GM21526 (cell line): ENCODE measurements around the gene RFC2.

Experiments used
- ATAC-seq: cut with Tn5 transposase; IDR thresholded peaks from one replicate; pipeline ENCODE4 v1.9.1; 2021; ENCODE audit warnings: moderate library complexity; ENCODE audit not compliant: unreplicated experiment, low FRiP score

Gene RFC2

DNA sequence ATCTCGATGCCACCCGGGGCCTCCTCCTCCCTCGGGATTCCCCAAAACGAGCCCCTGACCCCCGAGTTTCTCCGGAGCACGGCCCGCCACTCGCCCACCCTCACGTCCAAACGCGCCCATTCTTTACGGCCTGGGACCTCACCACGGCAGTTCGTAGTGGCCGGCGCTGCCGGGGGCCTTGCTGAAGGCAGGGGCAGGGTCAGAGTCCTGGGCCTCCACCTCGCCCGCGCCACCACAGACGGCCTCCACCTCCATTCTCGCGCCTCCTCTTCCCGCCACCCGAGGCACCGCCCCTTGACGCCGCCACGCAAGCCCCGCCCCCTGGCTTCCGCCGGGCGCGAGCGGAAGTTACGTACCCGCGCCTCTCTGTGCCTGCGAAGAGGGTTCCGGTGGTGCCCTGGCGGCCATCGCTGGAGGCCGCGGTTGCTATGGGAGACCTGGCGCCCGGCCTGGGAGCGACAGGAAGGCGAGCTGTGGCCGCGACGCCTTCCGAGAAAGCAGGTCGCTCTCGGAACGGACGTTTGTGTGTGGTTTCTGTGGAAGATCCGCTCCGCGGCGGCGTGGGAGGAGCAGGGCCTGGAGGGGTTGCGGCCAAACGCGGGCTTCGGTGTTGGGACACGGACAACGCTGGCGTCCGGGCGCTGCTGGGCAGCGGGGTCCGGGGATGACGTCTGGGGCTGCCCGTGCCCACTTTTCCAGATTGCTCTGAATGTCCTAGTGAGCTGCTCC is at the start of gene RFC2:
Gene RFC2, minus strand, starts transcription at position 271 of the 729 bp plus-strand sequence. Its CDS starts 16 bp downstream, at position 255.
- ATAC-seq, result peak; percentile 84

DNA sequence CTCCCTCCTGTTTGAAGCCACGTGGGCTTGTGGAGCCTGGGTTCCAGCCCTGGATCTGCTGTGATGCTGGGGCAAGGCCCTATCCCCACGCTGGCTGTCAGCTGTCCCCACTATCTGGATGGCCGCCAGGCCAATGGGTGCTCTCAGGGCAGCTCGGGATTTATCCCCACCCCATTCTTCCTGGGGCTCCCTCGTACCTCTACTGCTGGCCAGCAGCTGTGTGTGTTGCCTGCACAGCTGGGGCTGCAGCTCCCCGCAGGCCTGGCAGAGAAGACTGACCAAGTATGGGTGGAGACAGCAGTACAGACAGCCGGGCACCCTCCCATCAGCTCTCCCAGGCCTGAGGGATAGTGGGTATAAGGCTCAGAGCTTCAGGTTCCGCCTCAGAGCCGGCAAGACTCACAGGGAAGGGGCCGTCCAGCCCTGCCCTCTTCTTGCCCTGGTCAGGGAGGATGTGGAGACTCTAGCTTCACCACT is 48.6 kb upstream of the RFC2 start:
- ATAC-seq, result no peak

DNA sequence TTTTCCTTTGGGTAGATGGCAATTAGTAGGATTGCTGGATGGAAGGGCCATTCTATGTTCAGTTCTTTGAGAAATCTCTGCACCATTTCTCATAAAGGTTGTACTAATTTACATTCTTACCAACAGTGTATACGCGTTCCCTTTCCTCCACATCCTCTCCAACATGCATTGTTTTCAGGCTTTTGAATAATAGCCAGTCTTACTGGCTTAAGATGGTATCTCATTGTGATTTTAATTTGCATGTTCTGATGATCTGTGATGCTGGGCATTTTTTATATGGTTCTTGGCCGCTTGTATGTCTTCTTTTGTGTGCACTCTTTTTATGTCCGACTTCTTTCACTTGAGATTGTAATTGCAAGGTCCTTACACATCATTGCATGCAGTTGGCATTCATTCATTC is 46.7 kb upstream of the RFC2 start:
- no peak for ATAC-seq

DNA sequence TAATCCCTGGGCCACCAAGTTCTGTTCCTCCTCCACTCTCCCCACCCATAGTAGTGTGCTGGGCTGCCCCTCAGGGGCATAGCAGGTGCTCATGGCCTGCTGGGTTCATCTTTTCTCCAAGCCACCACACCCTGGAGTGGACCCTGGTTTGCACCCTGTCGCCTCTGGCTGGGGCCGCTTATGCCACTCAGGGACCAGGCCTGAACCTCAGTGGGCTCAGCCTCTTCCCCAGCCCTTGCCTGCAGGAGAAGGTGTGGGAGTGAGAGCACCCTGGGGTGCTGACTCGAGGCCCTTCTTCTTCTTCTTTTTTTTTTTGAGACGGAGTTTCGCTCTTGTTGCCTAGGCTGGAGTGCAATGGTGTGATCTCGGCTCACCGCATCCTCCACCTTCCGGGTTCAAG is 45.2 kb upstream of the RFC2 start:
- ATAC-seq, result no peak

DNA sequence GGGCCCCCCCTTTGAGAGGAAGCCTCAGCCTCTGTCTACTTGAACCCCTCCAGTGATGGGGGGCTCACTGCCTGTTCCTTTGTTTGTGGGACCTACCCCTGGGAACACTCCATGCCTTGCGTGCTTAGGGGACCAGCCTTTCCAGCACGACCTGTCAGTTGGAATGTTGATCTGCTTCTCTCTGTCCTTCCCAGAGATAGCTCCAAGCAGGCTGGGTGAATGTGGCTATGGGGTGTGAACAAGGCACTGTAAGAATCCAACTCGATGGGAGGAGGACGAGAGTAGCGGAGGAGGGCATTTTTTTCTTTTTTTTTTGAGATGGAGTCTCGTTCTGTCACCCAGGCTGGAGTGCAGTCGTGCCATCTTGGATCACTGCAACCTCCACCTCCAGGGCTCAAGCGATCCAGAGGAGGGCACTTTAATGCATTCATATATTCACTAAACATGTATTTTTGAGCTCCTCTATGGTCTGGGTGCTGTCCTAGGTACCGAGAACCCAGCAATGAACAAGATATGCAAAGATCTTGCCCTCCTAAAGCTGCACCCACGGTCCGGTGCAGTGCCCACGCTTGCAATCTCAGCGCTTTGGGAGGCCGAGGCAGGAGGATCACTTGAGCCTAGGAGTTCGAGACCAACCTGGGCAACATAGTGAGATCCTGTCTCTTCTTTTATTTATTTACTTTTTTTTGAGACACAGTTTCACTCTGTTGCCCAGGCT is 43.5 kb upstream of the RFC2 start:
- ATAC-seq, result no peak

DNA sequence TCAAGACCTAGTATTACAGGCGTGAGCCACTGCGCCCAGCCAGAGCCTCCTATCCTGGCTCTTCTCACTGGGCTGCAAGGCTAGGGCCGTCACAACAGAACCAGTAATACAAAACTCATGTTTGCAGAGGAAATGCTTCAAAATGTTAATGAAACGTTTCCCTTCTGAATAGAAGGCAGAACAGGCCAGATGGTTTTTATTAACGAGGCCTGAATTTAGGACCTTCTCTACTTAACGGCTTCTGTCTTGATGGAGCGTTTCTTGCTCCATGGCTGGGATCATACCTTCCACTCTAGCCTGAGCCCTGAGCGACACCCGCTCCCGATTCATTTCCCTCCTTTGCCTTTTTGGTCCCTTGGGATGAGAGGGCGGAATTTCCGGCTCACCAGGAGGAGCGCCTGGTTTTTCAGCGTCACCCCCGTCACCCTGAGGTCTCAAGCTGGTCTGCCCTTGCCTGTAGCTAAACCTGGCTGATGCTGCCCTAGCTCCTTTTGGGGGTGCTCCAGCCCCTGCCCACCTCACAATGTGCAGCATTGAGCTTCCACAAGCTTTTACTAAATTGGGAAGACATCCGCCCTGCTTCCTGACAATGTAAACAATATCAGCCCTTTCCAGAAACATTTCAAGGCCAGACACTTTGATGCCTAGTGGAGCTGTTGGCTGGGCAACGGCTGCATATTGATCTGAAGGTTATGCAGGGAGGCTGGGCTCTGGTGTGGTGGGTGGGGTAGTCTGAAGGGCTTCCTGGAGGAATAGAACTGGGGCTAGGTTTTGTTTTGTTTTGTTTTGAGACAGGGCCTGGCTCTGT is 40.2 kb upstream of the RFC2 start:
- no peak for ATAC-seq

DNA sequence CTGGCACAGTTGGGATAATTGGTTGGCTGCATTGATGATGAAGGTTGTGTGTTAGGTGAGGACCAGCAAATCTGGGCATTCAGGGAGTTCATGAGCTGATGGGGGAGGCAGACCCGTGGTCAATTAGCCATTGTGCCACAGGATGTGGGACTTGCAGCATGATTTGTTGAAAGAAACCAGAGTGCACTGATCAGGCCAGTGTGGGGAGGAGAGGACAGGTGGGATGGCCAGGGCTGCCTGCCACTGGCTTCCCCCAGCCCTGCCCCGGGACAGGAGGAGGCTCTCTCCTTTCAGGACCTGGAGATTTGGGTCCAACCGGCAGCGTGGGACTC is 39.3 kb upstream of the RFC2 start:
- no peak for ATAC-seq

DNA sequence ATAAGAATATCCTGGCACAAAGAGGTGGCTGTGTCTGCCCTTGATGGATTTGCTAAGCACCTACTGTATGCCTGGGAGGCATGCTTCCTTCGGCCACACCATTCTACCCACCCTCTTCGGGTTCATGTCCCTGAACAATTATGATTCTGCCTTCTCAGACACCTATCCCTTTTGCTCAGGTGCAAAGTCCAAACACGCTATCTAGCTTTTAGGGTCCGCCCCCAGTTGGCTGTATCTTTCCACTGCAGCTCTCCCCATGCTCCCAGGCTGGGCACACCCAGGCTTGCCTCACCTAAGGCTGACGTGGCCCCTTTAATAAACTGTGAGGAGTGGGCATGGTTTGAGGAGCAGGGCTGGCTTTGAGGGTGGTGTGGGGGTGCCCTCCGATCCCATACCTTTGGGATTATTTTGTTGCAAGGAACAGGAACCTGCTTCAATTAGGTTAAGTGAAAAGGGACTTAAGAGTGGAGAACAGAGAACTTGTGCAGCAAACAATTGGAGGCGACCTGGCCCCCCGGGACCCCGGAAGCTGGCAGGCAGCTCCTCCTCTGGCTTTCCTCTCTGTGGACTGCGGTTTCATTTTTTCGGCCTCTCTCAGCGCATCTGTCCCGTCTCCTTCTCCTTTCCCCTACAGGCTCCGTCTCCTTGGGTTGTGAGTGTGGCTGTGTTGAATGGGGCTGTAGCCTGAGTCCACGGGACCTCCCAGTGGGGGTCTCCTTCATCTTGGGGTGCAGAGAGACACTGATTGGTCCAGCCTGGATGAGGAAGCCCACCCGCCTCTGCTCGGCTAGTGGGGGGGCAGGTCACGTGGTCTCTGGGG is 38.8 kb upstream of the RFC2 start:
- ATAC-seq, result no peak

DNA sequence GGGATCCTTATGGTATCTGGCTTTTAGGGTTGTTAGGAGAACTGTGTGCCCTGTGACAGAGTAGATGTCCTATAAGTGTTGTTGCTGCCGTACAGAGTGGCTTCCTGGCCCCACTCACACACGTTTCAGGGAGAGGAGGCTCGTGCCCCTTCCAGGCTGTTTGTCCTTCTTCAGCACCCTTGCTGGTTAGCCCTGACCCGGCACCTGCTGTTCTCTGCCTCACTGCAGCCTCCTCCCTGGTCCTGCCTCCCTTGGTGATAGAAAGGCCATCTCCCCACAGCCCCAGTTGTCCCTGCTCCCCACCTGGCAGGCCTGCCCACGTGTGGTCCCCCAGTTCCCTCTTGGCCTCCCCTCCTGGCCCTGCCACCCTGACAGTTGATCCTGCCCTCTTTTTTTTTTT is 37.3 kb upstream of the RFC2 start:
- no peak for ATAC-seq

DNA sequence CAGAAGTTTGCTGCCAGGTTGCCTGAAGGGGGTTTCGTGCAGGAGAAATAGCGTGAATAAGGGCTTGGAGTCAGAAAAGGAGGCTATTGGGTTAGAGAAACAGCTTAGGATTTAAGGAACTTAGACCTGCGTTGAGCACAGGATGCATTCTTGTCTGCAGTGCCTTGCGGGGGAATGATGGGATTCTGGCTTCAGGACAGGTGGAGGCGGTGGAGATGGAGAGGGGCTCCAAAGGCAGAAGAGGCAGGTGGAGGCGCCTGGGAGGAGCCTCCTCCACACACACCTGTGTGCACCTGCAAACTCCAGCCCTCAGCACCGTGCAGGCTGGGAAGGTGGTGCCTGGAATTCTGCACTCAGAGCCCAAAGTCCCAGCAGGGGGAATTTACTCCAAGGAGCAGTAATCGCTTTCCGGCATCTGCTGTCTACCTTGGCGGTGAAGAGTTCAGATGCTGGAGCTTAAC is 36.8 kb upstream of the RFC2 start:
- ATAC-seq, result no peak

DNA sequence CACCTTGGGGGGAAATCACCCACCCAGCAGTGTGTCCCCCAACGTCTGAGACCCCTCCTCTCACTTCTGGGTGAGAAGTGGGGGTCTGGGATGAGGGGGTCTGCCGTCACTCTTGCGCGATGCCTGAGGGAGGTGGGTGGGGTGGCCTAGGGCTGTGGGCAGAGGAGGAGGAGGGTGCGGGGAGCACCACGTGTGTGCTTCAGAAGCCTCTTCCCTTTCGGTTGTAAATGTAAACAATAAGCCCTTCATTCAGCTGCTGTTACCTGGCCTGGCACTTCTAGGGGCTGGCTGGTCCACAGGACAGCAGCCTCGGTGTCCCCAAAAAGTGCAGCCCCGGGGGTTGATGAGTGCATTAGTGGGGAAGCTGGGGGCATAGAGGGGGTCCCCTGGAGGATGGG is 36.4 kb upstream of the RFC2 start:
- ATAC-seq, result no peak

DNA sequence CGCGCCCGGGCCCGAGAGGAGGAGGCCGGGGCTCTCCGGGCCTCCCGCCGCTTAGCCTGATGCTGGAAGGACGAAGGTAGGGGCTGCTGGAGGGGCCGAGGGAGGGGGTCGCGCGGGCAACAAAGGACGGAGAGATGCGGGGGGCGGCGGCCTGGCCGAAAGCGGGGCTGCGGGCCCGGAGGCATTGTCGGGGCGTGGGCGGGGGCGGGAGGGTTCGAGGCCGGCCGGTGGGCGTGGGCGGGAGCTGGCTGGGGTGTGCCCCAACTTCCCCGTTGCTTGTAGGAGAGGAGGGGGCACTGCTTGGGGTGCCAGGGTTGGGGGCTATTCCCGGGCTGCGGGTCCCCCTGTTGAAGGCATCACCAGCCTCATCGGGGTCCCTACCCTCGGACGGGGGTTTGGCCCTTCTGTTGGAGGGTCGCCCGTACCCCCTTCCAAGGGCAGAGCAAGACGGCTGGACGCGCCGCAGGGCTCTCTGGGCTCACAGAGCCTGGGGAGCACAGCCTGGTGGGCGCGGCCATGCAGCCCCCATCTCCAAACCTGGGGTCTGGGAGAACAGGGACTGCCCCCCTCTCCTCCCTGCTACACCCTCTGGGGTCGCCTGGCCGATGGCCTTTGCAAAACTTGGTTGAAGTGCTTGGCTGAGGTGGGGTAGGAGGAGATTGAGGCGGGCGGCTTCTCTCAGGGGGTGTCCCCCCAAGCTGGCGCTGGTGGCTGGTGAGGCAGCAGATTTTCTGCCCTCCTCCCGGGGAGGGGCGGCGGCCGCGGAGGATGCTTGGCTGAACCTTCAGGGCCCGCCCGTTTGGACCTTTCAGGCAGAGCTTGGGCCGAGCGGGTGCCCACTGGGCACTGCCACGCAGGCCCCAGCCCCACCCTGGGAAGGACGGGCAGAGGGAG is 35.7 kb upstream of the RFC2 start:
- ATAC-seq, result no peak

DNA sequence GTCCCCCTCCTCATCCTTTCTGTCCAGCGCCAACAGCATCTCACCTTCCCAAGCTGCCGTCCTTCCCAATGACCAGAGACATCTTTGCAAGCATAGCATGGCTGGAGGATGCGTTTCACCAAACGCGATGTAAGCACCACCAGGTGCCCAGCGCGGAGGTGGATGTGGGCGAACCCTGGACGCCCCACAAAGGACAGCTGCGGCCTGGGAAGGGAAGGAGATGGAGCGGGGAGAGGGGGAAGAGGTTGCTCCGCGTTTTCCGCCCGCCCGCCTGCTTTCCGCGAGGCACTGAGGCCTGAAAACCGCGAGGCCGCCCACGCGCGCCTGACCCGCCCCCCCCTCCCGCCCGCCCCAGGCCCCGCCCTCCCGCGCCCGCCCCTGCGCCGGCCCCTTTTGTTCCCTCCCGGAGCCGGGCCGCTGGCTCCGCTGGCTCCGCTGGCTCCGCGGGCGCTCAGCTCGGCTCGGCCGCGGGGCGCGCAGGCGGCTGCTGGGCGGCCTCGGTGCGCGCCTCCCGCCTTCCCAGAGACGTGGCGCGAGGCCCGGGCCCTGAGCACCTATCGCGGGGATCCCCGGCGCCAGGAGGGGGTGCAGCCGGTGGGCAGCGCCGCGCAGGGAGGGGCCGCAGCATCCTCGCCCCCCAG is 34.9 kb upstream of the RFC2 start, which contains the start of gene CLIP2:
Gene CLIP2, plus strand, starts transcription at position 390 of the 641 bp plus-strand sequence. CDS start 28,140 bp downstream, outside the sequence.
- peak; percentile 46 for ATAC-seq

DNA sequence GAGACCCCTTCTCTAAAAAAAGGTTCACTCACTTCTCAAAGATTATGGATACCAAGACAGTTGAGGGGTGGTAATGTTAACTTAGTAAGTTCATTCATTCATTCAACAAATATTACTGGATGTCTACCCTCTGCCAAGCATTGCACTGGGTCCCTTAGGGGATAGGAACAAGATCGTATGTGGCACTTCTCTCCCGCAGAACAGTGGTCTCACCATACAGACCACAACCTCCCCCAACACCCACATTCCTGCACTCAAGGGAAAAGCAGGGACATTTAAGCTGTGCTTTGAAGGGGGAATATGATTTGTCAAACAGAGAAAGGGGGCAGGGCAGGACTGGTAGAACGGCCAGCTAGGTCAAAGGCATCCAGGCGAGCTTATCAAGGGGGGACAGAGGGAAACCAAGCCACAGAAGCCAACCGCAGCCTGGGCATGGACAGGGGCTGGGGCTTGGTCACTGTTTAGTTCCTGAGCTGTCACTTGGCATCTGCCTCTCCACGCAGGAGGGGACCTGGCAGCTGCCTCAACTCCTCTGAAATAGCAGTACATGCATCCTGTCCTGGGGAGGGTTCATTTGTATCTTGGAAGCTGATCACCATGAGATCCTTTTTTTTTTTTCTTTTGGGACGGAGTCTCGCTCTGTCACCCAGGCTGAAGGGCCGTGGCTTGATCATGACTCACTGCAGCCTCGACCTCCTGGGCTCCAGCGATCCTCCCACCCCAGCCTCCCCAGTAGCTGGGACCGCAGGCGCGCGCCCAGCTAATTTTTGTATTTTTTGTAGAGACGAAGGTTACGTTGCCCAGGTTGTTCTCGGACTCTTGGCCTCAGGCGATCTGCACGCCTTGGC is 34.1 kb upstream of the RFC2 start:
- no peak for ATAC-seq

DNA sequence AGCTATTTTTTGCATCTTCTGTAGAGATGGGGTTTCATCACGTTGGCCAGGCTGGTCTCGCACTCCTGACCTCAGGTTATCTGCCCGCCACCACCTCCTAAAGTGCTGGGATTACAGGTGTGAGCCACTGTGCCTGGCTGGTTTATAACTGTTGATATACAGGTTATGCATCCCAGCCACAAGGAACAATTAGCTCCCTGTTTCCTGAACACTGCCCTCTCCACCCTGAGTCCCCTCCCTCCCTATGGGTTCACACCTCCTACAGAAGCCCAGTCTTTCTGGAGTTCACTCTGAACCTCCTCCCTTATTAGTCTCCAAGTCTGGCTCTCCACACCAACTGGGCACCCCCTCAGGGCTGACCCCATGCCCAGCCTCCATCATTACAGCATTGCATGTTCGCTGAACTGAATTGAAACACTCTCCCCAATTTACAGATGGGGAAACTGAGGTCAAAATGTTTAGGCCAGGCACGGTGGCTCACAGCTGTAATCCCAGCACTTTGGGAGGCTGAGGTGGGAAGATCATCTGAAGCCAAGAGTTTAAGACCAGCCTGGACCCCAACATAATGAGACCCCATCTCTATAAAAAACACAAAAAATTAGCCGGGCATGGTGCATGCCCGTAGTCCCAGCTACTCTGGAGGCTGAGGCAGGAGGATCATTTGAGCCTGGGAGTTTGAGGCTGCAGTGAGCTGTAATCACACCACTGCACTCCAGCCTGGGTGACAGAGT is 33.3 kb upstream of the RFC2 start:
- no peak for ATAC-seq

DNA sequence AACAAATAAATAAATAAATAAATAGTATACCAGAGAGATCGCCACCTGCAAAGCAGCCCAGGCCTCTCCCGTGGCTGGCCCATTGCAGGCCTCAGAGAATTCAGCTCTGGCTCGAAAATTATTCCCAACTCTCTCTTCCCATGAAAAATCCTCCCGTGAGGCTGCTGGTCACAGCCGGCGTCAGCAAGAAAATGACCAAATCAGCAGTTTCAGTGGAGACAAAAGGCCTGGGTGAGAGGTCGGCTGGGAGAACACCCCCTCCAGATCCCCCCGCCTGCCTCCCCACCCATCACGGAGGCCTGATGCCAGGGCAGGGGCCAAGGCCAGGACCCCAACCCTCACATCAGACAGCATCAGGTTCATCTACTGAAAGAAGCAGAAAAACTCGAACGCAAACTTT is 31.9 kb upstream of the RFC2 start:
- ATAC-seq, result no peak

DNA sequence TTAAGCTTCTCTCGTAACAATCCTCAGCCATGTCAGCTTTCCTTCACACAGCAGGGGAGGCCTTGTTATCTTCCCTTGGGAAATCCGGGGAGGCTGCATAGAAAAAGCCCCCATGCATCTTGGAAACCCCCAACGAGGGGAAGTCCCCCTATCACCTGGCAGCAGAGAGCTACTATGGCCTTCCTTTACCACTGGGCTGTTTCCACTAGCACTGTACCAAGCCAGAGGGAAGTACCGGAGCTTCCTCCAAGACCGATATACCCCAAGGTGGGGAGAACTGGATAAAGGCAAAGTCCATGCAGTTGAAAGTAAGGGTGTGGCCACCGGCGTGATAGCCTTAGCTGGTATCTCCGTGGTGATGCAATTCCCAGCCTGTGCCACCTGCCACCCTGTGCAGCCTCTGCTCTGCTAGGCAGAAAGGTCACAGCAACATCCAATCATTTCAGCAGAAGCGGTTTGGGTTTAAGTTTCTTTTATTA is 30.6 kb upstream of the RFC2 start:
- no peak for ATAC-seq
